Bronchial epithelial cell (primary cell): Measurements from ENCODE around the gene MIER2. TPM values are rescaled to one million over a fixed set of nuclear protein-coding genes. Genes with fewer than 3 reads are reported as not detected.

Source experiments
- DNase-seq: peaks from one replicate; pipeline ENCODE4 v3.0.0-alpha.2; 2010; ENCODE audit warnings: low read depth
- FAIRE-seq: peaks from 2 replicates; lab custom pipeline; 2011; peaks lifted over from hg19 to GRCh38; lab: Jason Lieb, UNC
- H3K27me3 ChIP-seq: 2 replicates; pipeline ENCODE4 v1.5.1; 2011; ENCODE audit warnings: low read length; ENCODE audit not compliant: control insufficient read depth, insufficient read depth
- H3K36me3 ChIP-seq: 2 replicates; pipeline ENCODE4 v1.5.1; 2011; ENCODE audit warnings: low read length; ENCODE audit not compliant: control insufficient read depth, insufficient read depth
- H3K4me3 ChIP-seq: 2 replicates; pipeline ENCODE4 v1.5.1; 2011; ENCODE audit warnings: mild to moderate bottlenecking, low read depth, low read length, control low read depth
- CTCF ChIP-seq: IDR thresholded peaks from 2 replicates; pipeline ENCODE4 v1.5.1; 2011; ENCODE audit warnings: mild to moderate bottlenecking, moderate library complexity, low read length, control low read depth, inconsistent platforms; ENCODE audit not compliant: insufficient read depth, severe bottlenecking
- total RNA-seq: library from RNA; depleted of rRNA; stranded (reverse); fragments of >200 nt; gene quantifications from 2 replicates; pipeline ENCODE4 v1.2.1, GENCODE V29; 2014

MIER2 gene
- total RNA-seq, 1 donor from 2014 or later: 19.0 TPM

GRCh38 chr19:378706-379105, 34.1 kb upstream of the MIER2 start:
- no peak for TF ChIP-seq CTCF
- H3K27me3 ChIP-seq: no peaks in the 10 kb centered on the region
- no peak overlapping the region for H3K4me3 ChIP-seq
- DNase-seq: no peak
- FAIRE-seq: no peak
- no peaks in the 10 kb centered on the region for H3K36me3 ChIP-seq

- no peak for TF ChIP-seq CTCF
- DNase-seq: peak; percentile 22
- no peaks in the 10 kb centered on the region for H3K27me3 ChIP-seq
These were observed 33.4 kb upstream of the MIER2 start for GRCh38 chr19:377801-378581.

GRCh38 chr19:376111-376470, 31.5 kb upstream of the MIER2 start:
- no peak for FAIRE-seq
- H3K27me3 ChIP-seq: no peaks in the 10 kb centered on the region
- H3K4me3 ChIP-seq: no peak overlapping the region
- no peak for TF ChIP-seq CTCF
- no peak for DNase-seq
- H3K36me3 ChIP-seq: no peaks in the 10 kb centered on the region

More at GRCh38 chr19:377801-378581, 33.4 kb upstream of the MIER2 start:
- no peak for FAIRE-seq
- Histone ChIP-seq H3K4me3 (no peak overlapping the region), H3K36me3 (no peaks in the 10 kb centered on the region)

GRCh38 chr19:375395-376110, 31.0 kb upstream of the MIER2 start:
- TF ChIP-seq CTCF: no peak
- FAIRE-seq: no peak
- H3K36me3 ChIP-seq: no peaks in the 10 kb centered on the region
- no peaks in the 10 kb centered on the region for H3K27me3 ChIP-seq
- H3K4me3 ChIP-seq: no peak overlapping the region
- DNase-seq: no peak

- no peak for DNase-seq
- Histone ChIP-seq H3K27me3 (no peaks in the 10 kb centered on the region), H3K4me3 (peak overlapping the region; percentile 29), H3K36me3 (no peaks in the 10 kb centered on the region)
- no peak for FAIRE-seq
- TF ChIP-seq CTCF: no peak
These were observed 30.3 kb upstream of the MIER2 start for GRCh38 chr19:374886-375235.
